ENCODE results near the gene PDZD8.

DNA sequence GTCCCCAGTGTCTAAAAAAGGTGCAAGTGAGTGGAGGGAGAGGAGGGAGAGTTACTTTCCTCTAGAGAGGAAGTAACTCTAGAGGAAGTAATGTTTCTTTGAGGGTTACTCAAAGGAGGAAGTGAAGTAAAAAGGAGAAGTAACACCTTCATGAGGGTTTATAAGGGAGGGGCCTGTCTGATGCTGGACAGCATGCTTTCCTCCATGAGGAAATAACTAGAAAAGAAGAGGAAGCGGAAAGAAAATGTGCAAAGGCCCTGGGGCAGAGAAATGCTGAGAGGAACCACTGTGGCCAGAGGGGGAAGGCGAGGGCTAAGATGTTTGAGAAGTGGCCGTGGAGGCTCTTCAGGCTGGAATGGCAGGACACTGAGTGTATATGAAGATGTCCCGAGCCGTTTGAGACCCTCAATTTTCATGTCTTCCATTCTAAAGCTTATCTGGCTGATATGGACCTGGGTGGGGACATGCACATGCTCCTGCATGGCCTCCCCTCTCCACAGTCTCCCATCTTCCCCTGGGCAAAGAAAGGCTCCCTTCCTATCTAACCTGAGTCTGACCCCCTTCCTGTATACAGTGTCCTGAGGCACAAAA lies 137.7 kb downstream of the PDZD8 start:
- TF ChIP-seq, protein P1, sequence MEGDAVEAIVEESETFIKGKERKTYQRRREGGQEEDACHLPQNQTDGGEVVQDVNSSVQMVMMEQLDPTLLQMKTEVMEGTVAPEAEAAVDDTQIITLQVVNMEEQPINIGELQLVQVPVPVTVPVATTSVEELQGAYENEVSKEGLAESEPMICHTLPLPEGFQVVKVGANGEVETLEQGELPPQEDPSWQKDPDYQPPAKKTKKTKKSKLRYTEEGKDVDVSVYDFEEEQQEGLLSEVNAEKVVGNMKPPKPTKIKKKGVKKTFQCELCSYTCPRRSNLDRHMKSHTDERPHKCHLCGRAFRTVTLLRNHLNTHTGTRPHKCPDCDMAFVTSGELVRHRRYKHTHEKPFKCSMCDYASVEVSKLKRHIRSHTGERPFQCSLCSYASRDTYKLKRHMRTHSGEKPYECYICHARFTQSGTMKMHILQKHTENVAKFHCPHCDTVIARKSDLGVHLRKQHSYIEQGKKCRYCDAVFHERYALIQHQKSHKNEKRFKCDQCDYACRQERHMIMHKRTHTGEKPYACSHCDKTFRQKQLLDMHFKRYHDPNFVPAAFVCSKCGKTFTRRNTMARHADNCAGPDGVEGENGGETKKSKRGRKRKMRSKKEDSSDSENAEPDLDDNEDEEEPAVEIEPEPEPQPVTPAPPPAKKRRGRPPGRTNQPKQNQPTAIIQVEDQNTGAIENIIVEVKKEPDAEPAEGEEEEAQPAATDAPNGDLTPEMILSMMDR (conservative IDR thresholded peaks at IDR 0.05 in 1 of 2, IDR thresholded peaks at IDR 0.05 in 1 of 2; ENCODE audit: low read depth in 1 of 2, low read length in 2 of 2) = no peak
- TF ChIP-seq EZH2 (IDR thresholded peaks at IDR 0.05; ENCODE audit: low read length, missing control alignments) = no peak

Measured in fibroblast of lung (primary cell).